ENCODE measurements around the gene ELAVL1.
"Not testable (repeated sequence)": the region's sequence is repeated elsewhere in the genome, so short reads cannot be mapped to it uniquely, and the experiment has no call there.

The ELAVL1 gene

GRCh38 chr19:7926021-7926726 is 79.3 kb downstream of the ELAVL1 start, which contains the start of gene CTXN1:
Gene CTXN1 (minus strand): TSS chr19:7926135. CDS start chr19:7925538, 597 bp downstream.
- DNase-seq (ENCODE audit: insufficient read length, low spot score) = no peak
- FAIRE-seq = no peak

- FAIRE-seq = peak; percentile 91
- DNase-seq (ENCODE audit: insufficient read length, low spot score) = peak; percentile 91
These were observed 80.1 kb downstream of the ELAVL1 start for GRCh38 chr19:7925171-7925851.

DNA sequence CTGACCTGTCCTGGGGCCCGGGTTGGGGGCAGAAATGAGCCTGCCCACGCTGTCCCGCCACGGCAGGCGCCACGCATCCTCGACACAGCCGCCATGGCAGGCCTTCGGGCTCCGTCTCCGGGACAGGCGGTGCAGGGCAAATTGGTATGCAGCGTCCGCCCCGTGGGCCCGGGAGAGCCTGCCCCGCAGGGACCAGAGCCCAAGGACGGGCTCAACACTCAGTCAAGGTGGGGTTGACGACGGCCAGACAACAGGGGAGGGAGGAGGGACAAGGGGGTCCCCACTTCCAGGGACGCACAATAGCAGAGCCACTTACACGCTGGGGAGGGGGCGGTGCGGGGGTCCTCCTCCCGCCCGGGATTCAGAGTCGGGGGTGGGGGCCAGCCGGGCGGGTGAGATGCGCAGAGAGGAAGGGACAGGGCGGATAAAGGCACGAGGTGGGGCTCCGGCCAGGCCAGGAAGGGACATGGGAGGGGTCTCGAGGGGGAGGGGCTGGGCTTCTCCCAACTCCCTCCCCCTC is 80.7 kb downstream of the ELAVL1 start:
- DNase-seq (ENCODE audit: insufficient read length, low spot score) (no peak), FAIRE-seq (no peak)

GRCh38 chr19:7924241-7924640 is 81.2 kb downstream of the ELAVL1 start:
- FAIRE-seq = no peak

GRCh38 chr19:7923295-7924191 is 81.9 kb downstream of the ELAVL1 start:
- no peak for FAIRE-seq
- no peak for DNase-seq (ENCODE audit: insufficient read length, low spot score)

More at GRCh38 chr19:7924241-7924640, 81.2 kb downstream of the ELAVL1 start:
- no peak for DNase-seq (ENCODE audit: insufficient read length, low spot score)

GRCh38 chr19:7922836-7923195 is 82.6 kb downstream of the ELAVL1 start:
- DNase-seq (ENCODE audit: insufficient read length, low spot score) (no peak), FAIRE-seq (no peak)

- DNase-seq (ENCODE audit: insufficient read length, low spot score) (no peak), FAIRE-seq (no peak)
These were observed 83.2 kb downstream of the ELAVL1 start for GRCh38 chr19:7921967-7922835.

- no peak for DNase-seq (ENCODE audit: insufficient read length, low spot score)
- FAIRE-seq = no peak
These were observed 84.0 kb downstream of the ELAVL1 start for GRCh38 chr19:7921302-7921966.

- DNase-seq (ENCODE audit: insufficient read length, low spot score) = peak; percentile 80
- peak; percentile 96 for FAIRE-seq
These were observed 84.7 kb downstream of the ELAVL1 start for GRCh38 chr19:7920519-7921301.

DNA sequence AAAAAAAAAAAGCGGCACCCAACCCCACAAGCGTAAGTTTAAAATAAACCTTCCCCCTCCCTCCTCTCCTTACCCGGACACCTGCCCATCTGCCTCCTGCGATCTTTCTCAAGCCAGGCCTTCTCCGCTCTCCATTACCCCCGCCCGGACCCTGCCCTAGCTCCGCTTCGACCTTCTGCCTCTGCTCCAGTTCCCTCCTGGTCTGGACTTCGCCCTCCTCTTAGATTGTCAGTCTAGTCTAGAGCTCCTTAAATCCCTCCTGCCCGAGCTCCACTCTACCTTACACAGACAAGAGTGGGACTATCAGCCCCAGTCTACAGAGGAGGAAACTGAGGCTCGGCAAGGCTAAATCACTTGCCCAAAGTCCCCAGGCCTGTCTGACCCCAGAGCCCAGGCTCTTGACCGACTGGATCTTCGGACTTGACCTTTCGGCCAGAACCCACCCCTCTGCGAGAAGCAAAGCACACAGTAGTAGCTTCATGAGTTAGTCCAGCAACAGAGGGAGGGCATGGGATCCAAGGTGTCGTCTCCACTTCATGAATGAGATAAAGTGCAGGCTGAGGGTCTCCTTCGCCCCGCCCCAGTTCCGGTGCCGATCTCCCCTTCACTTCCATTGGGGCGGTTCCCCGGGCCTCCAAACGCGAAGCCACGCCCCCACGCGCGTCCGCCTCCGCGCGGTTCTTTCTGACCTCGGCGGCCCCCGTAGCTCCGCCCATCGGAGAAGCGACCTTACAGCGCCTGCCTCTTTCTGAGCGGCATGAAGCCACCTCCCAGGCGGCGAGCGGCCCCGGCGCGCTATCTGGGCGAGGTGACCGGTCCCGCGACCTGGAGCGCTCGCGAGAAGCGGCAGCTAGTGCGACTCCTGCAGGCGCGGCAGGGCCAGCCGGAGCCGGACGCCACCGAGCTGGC is 85.6 kb downstream of the ELAVL1 start, which contains the start of gene SNAPC2:
TSS of gene SNAPC2 (plus strand) at position 729 of the 909 bp plus-strand sequence. CDS start at position 758, 29 bp downstream.
- DNase-seq (ENCODE audit: insufficient read length, low spot score) (peak; percentile 90), FAIRE-seq (no peak)

- DNase-seq (ENCODE audit: insufficient read length, low spot score) (no peak), FAIRE-seq (no peak)
These were observed 86.6 kb downstream of the ELAVL1 start for GRCh38 chr19:7918615-7919421.

GRCh38 chr19:7918062-7918614 is 87.3 kb downstream of the ELAVL1 start:
- FAIRE-seq; DNase-seq (ENCODE audit: insufficient read length, low spot score): not testable (repeated sequence)

DNA sequence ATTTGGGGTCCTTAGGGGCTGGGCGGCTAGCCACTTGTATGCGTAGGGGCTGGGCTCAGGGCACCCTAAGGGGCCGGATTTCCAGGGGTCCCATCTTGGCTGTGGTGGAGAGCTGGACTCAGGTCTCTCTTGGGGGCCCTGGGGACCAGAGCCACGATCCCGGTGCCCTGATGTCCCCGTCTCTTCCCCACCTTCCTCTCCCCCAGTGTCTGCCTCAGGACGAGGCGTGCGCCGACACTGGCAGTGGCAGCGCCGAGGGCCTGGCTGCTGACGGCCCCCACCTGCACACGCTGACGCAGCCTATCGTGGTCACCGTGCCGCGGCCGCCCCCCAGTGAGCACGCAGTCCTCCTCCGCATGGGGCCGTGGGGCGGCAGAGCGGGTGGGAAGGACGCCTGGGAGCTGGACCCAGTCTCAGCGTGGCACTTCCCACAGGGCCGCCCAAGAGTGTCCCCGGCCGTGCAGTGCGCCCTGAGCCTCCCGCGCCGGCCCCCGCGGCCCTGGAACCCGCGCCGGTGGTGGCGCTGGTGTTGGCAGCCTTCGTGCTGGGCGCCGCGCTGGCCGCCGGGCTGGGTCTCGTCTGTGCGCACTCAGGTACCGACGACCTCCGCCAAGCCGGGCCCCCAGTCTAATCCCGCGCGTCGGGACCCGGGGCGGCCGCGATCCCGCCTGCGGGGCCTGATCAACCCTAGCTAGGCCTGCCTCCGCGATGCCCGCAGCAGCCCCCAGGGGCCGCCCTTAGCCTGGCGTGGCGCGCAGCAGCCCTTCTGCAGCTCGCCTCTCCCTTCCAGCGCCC is 88.0 kb downstream of the ELAVL1 start:
- DNase-seq (ENCODE audit: insufficient read length, low spot score) (no peak), FAIRE-seq (peak; percentile 51)

DNA sequence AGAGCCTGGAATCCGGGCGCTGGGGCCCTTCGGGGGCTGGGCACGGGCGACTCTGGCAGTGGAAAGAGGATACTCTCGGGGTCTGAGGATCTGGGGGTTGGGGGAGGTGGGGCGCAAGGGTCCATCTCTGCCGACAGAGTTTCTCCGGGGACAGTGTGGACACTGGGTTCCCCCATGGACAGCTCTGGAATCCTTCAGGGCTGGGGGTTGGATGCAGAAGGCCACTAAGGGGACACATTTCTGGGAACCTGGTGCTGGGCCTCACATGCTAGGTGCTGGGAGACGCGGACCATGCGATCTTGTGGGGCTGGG is 88.5 kb downstream of the ELAVL1 start:
- DNase-seq (ENCODE audit: insufficient read length, low spot score) (no peak), FAIRE-seq (no peak)

DNA sequence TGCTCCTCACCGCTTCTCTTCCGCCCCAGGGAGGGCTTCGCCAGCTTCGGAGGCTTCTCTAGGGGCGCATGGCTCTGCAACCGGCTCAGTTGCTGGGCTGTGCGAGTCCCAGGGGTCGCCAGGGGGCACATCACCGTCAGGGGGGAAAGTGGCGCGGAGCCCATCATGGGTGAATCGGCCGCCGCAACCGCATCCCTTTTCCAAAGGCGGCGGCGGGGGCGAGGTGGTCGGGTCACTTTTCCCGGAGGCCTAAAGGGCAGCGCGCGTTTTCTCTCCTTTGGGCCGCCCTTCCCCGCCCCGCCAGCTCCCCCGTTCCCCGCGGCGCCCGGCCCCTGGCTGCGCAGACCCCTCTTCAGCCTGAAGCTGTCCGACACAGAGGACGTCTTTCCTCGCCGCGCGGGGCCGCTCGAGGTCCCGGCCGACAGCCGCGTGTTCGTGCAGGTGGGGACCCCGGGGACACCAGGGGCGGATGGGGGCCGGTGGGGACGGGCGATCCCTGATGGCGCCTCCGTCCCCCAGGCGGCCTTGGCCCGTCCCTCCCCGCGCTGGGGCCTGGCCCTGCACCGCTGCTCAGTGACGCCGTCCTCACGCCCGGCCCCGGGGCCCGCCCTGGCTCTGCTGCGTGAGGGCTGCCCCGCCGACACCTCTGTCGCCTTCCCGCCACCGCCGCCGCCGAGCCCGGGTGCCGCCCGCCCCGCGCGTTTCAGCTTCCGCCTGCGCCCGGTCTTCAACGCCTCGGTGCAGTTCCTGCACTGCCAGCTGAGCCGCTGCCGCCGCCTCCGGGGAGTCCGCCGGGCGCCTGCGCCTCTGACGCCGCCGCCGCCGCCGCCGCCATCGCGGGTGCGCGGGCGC is 89.1 kb downstream of the ELAVL1 start:
- FAIRE-seq (no peak), DNase-seq (ENCODE audit: insufficient read length, low spot score) (no peak)

All from HTR-8/SVneo (cell line).